NCI-H2227 (cell line): ENCODE measurements around the gene SMG1.

Experiments
- DNase-seq: peaks from one replicate; lab custom pipeline; 2025; ENCODE audit not compliant: unreplicated experiment; lab: John Stamatoyannopoulos, UW

Gene SMG1

GRCh38 chr16:18855196-18855595 is 71.0 kb downstream of the SMG1 start:
- no peak for DNase-seq

- DNase-seq: no peak
Observed at GRCh38 chr16:18853694-18854093, 72.5 kb downstream of the SMG1 start.

- no peak for DNase-seq
Observed at GRCh38 chr16:18852647-18853046, 73.6 kb downstream of the SMG1 start.

GRCh38 chr16:18846416-18846815 is 79.8 kb downstream of the SMG1 start:
- no peak for DNase-seq

- no peak for DNase-seq
Observed at GRCh38 chr16:18842565-18842964, 83.6 kb downstream of the SMG1 start.

GRCh38 chr16:18841833-18842525 is 84.2 kb downstream of the SMG1 start:
- no peak for DNase-seq

- DNase-seq: no peak
Observed at GRCh38 chr16:18839555-18839954, 86.7 kb downstream of the SMG1 start.

GRCh38 chr16:18836702-18837101 is 89.5 kb downstream of the SMG1 start:
- DNase-seq: no peak

GRCh38 chr16:18834864-18835263 is 91.3 kb downstream of the SMG1 start:
- DNase-seq: no peak

GRCh38 chr16:18833707-18834505 is 92.3 kb downstream of the SMG1 start:
- no peak for DNase-seq

GRCh38 chr16:18832613-18833012 is 93.6 kb downstream of the SMG1 start:
- DNase-seq: no peak

GRCh38 chr16:18832006-18832405 is 94.2 kb downstream of the SMG1 start:
- DNase-seq: no peak

GRCh38 chr16:18829251-18829650 is 97.0 kb downstream of the SMG1 start:
- no peak for DNase-seq

GRCh38 chr16:18827890-18828289 is 98.3 kb downstream of the SMG1 start:
- DNase-seq: no peak

GRCh38 chr16:18816286-18816685 is 109.9 kb downstream of the SMG1 start:
- DNase-seq: no peak

GRCh38 chr16:18811925-18812324 is 114.3 kb downstream of the SMG1 start:
- DNase-seq: no peak

GRCh38 chr16:18809165-18809564 is 117.0 kb downstream of the SMG1 start:
- no peak for DNase-seq

- DNase-seq: no peak
Observed at GRCh38 chr16:18805257-18805773, 120.9 kb downstream of the SMG1 start.

GRCh38 chr16:18804540-18804939 is 121.7 kb downstream of the SMG1 start:
- no peak for DNase-seq

GRCh38 chr16:18803569-18804462 is 122.4 kb downstream of the SMG1 start:
- no peak for DNase-seq

- DNase-seq: no peak
Observed at GRCh38 chr16:18802767-18803343, 123.4 kb downstream of the SMG1 start.
